GM12878 (cell line): ENCODE measurements around the gene CTPS1. TPM values are rescaled to one million over a fixed set of nuclear protein-coding genes. Genes with fewer than 3 reads are reported as not detected.

Experiments
- ATAC-seq: fragments of 200-7000 bp; cut with Tn5 transposase; 3 replicates; pipeline ENCODE4 v1.9.1; 2020; ENCODE audit warnings: mild to moderate bottlenecking, moderate library complexity
- BruUV-seq: library from RNA; stranded (reverse); fragments of 400-500 nt; replicated peaks from 2 replicates; lab custom pipeline; 2021; lab: Mats Ljungman, UMichigan
- CTCF ChIA-PET: fragments of 300-600 bp; sonication (Branson Sonifier 250); formaldehyde crosslinking; extraction: SDS; loops from one replicate; lab custom pipeline; 2021; ENCODE audit warnings: inconsistent platforms; lab: Yijun Ruan, JAX
- POLR2A ChIA-PET: fragments of 350-600 bp; formaldehyde crosslinking; extraction: SDS; loops from one replicate; lab custom pipeline; 2021; ENCODE audit warnings: inconsistent platforms; lab: Charles Lee
- RAD21 ChIA-PET: fragments of 300-600 bp; sonication (Branson Sonifier 250); formaldehyde crosslinking; loops from one replicate; lab custom pipeline; 2023; ENCODE audit warnings: antibody characterized with exemption; ENCODE audit not compliant: unreplicated experiment; lab: Charles Lee
- SMC1A ChIA-PET: fragments of 300-600 bp; sonication (Branson Sonifier 250); formaldehyde crosslinking; loops from one replicate; lab custom pipeline; 2023; ENCODE audit not compliant: unreplicated experiment, uncharacterized antibody; lab: Charles Lee
- DNase-seq: peaks from one replicate; pipeline ENCODE4 v3.0.0-alpha.2; 2011; ENCODE audit warnings: low read depth, low spot score
- FAIRE-seq: peaks from 3 replicates; lab custom pipeline; 2011; peaks lifted over from hg19 to GRCh38; lab: Jason Lieb, UNC
- H2AFZ ChIP-seq: 2 replicates; pipeline ENCODE4 v1.6.0; 2011; ENCODE audit warnings: low read depth, low read length, control low read depth; ENCODE audit not compliant: control insufficient read depth
- H3K27ac ChIP-seq: 2 replicates; pipeline ENCODE4 v1.5.1; 2011; ENCODE audit warnings: control low read depth; ENCODE audit not compliant: control insufficient read depth, insufficient read depth
- H3K27me3 ChIP-seq, 2 experiments: replicated peaks in 1 of 2; 2 replicates each; pipeline versions ENCODE4 v1.6.0 to v1.6.1; 2011; ENCODE audit warnings: low read length in 1 of 2; ENCODE audit not compliant: control insufficient read depth in 2 of 2, insufficient read depth in 2 of 2
- H3K36me3 ChIP-seq, 2 experiments: 2 replicates each; pipeline ENCODE4 v1.5.1; 2011; ENCODE audit warnings: low read length in 1 of 2; ENCODE audit not compliant: control insufficient read depth in 2 of 2, insufficient read depth in 2 of 2
- H3K4me1 ChIP-seq: 2 replicates; pipeline ENCODE4 v1.6.1; 2011; ENCODE audit warnings: mild to moderate bottlenecking, low read length, moderate library complexity, mixed read lengths; ENCODE audit not compliant: control insufficient read depth, insufficient read depth
- H3K4me2 ChIP-seq: 2 replicates; pipeline ENCODE4 v1.6.0; 2011; ENCODE audit warnings: control low read depth; ENCODE audit not compliant: control insufficient read depth, insufficient read depth
- H3K4me3 ChIP-seq: fragments of 200-600 bp; sonication (generic); 2 replicates; pipeline ENCODE4 v1.5.1; 2016
- H3K79me2 ChIP-seq: 2 replicates; pipeline ENCODE4 v1.6.0; 2011; ENCODE audit warnings: low read length; ENCODE audit not compliant: control insufficient read depth, insufficient read depth
- H3K9ac ChIP-seq: 2 replicates; pipeline ENCODE4 v1.8.0; 2011; ENCODE audit warnings: low read length, control low read depth, mixed read lengths; ENCODE audit not compliant: control insufficient read depth, insufficient read depth
- H3K9me3 ChIP-seq: replicated peaks from 3 replicates; pipeline ENCODE4 v1.5.1; 2011; ENCODE audit warnings: mild to moderate bottlenecking, low read length; ENCODE audit not compliant: control insufficient read depth, insufficient read depth
- H4K20me1 ChIP-seq: 2 replicates; pipeline ENCODE4 v1.6.0; 2011; ENCODE audit not compliant: control insufficient read depth, insufficient read depth
- ESRRA ChIP-seq: IDR thresholded peaks from 2 replicates; pipeline ENCODE4 v1.6.1; 2012; ENCODE audit warnings: mild to moderate bottlenecking, low read length, improper control_type of control experiment
- FOXM1 ChIP-seq: IDR thresholded peaks from 2 replicates; pipeline ENCODE4 v1.6.1; 2012; ENCODE audit warnings: low read depth, mild to moderate bottlenecking, inconsistent platforms, low read length, moderate library complexity
- HDAC2 ChIP-seq: fragments of 200-600 bp; sonication (generic); IDR thresholded peaks from 2 replicates; pipeline ENCODE4 v1.6.1; 2017
- MYB ChIP-seq: fragments of 150-350 bp; IDR thresholded peaks from 2 replicates; pipeline ENCODE4 v1.6.1; 2014; ENCODE audit warnings: mild to moderate bottlenecking, low read depth, low read length, borderline replicate concordance
- PAX5 ChIP-seq: IDR thresholded peaks from 2 replicates; pipeline ENCODE4 v1.6.1; 2011; ENCODE audit warnings: low read depth, low read length, borderline replicate concordance
- ZNF384 ChIP-seq: IDR thresholded peaks from 2 replicates; pipeline ENCODE4 v1.6.1; 2012; ENCODE audit warnings: low read depth, mild to moderate bottlenecking, low read length, improper control_type of control experiment, borderline replicate concordance
- WGBS: methylation state at CpG from one replicate; pipeline ENCODE4 v1.1.6; 2016; ENCODE audit warnings: low lambda C conversion rate; ENCODE audit not compliant: insufficient replicate concordance, insufficient coverage; ENCODE audit errors: missing lambda C conversion rate; 5-methylcytosine and 5-hydroxymethylcytosine counted together
- in situ Hi-C: fragments of 300-500 bp; cut with MboI; formaldehyde crosslinking; loops from 9 replicates; pipeline ENCODE4 v1.14.3; 2018; ENCODE audit warnings: mixed read lengths
- intact Hi-C: fragments of 100-400 bp; cut with micrococcal nuclease; formaldehyde crosslinking; loops from one replicate; pipeline ENCODE4 v1.14.2; 2022; ENCODE audit not compliant: unreplicated experiment
- polyA plus RNA-seq, 11 experiments: library from polyadenylated mRNA; depleted of rRNA in 4 of 11; unstranded in 6 of 11; stranded (reverse) in 5 of 11; fragments of >200 nt; fragmentation: Nextera tagmentation in 4 of 11; fragmentation: Illumina TruSeq in 1 of 11; extraction: Ambion mirVana in 4 of 11; extraction: Trizol in 1 of 11; gene quantifications; 1 replicate in 1 of 11; 2 replicates in 10 of 11; pipeline versions ENCODE4 v1.2.1 to v1.2.3, GENCODE V29; 2011 to 2016; ENCODE audit warnings: inconsistent platforms in 2 of 11, missing spikeins in 2 of 11, low read depth in 1 of 11
- total RNA-seq, 4 experiments: library from RNA; depleted of rRNA in 3 of 4; stranded (reverse); fragments of >200 nt in 3 of 4; fragmentation: Illumina TruSeq in 1 of 4; extraction: Trizol in 1 of 4; gene quantifications; 2 replicates each; pipeline versions ENCODE4 v1.2.1 to v1.2.3, GENCODE V29; 2013 to 2021
- TF ChIP-seq, protein P1 (sequence below): fragments of 450-650 bp; formaldehyde crosslinking; IDR thresholded peaks from 2 replicates; pipeline ENCODE4 v1.5.0; 2022; ENCODE audit warnings: mild to moderate bottlenecking, missing genetic modification characterization

CTPS1 gene
- total and polyA plus RNA-seq, 10 of the 15 experiments (the other 5 are each of a cell fraction or from before 2014, with no cell fraction given): 27.5 to 106 (median 62.8) TPM

DNA sequence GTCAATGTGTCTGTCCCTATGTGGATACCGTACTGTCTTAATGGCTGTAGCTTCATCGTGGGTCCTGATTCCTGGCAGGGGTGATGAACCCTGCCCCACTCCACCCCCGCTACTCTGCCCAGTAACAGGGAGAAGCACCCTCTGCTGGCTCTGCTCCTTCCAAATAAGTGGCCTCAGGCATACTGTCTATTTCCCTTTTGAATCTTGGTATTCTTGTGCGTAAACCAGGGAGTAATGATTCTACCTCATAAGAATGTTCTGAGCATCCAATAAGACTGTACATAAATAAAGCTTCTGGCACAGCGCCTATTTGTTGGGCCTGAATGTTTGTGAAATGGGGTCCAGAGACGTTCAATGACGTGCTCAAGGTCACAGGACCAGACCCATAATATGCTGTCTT, 35.2 kb upstream of the CTPS1 start (continued):
- TF ChIP-seq, protein P1, sequence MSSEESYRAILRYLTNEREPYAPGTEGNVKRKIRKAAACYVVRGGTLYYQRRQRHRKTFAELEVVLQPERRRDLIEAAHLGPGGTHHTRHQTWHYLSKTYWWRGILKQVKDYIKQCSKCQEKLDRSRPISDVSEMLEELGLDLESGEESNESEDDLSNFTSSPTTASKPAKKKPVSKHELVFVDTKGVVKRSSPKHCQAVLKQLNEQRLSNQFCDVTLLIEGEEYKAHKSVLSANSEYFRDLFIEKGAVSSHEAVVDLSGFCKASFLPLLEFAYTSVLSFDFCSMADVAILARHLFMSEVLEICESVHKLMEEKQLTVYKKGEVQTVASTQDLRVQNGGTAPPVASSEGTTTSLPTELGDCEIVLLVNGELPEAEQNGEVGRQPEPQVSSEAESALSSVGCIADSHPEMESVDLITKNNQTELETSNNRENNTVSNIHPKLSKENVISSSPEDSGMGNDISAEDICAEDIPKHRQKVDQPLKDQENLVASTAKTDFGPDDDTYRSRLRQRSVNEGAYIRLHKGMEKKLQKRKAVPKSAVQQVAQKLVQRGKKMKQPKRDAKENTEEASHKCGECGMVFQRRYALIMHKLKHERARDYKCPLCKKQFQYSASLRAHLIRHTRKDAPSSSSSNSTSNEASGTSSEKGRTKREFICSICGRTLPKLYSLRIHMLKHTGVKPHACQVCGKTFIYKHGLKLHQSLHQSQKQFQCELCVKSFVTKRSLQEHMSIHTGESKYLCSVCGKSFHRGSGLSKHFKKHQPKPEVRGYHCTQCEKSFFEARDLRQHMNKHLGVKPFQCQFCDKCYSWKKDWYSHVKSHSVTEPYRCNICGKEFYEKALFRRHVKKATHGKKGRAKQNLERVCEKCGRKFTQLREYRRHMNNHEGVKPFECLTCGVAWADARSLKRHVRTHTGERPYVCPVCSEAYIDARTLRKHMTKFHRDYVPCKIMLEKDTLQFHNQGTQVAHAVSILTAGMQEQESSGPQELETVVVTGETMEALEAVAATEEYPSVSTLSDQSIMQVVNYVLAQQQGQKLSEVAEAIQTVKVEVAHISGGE (CRISPR knock-in tag): no peak
- TF ChIP-seq ZNF384 (no peak), ESRRA (no peak), PAX5 (no peak)
- TF ChIP-seq, all 136 proteins: peak for 0

DNA sequence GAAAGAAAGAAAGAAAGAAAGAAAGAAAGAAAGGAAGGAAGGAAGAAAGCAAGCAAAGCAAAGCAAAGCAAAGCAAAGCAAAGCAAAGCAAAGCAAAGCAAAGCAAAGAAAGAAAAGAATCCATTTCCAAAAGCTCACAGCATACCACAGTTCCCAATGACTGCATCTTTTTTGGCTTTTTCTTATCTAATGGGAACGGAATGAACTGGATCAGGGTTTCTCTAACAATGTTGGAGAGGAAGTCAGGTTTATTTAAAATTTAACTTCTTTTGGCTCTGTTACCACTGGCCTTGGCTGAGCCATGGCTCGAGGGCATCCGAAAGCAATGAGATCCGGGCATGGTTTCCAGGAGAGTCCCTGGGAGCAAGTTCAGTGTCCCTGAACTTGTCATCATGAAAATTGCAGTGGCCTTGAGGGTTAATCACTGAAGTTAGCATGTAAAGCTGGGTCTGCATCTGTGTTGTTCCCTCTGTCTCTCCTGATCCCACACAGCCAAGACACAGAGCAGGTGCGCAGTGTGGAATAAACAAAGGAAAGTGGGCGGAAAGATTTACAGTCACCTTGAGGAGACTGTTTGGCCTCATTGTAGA, 34.6 kb upstream of the CTPS1 start:
- WGBS: 46% methylated on average over 6 of the region's 6 CpGs
- ChIA-PET POLR2A (no interaction called here), CTCF (interaction anchor here (0.9 to 1.1 kb wide), 2 partner anchors 11 to 69 kb away, joined by 3 read pairs; no protein-coding TSS in a partner anchor), RAD21 (no interaction called here), SMC1A (interaction anchor here (15.8 kb wide), 1 partner anchor 90 kb away, joined by 197 read pairs; the partner anchor contains the start of gene CITED4)
- FAIRE-seq (no peak), DNase-seq (no peak), ATAC-seq (no peak)
- Histone ChIP-seq H3K36me3 (no peaks in the 10 kb centered on the region), H3K79me2 (no peaks in the 10 kb centered on the region), H3K4me3 (no peak overlapping the region), H4K20me1 (no peaks in the 10 kb centered on the region), H3K9ac (no peak overlapping the region), H3K4me1 (no peaks in the 10 kb centered on the region), H3K27ac (no peak overlapping the region), H3K4me2 (no peak overlapping the region), H2AFZ (no peak overlapping the region), H3K27me3 (no peaks in the 10 kb centered on the region), H3K9me3 (no peaks in the 10 kb centered on the region)
- no TSS peak for BruUV-seq
- in situ Hi-C loops (no loop called here), intact Hi-C loops (no loop called here)
- TF ChIP-seq ZNF384 (no peak), MYB (no peak), HDAC2 (no peak), FOXM1 (no peak)
